Fibroblast of gingiva (primary cell): ENCODE measurements around the gene ANKRA2.
"Not testable (repeated sequence)": the region's sequence is repeated elsewhere in the genome, so short reads cannot be mapped to it uniquely, and the experiment has no call there.

Source experiments
- DNase-seq: peaks from one replicate; pipeline ENCODE4 v3.0.0-alpha.2; 2011; ENCODE audit warnings: low read depth

The ANKRA2 gene

GRCh38 chr5:73550016-73550415, 15.4 kb downstream of the ANKRA2 start:
- no peak for DNase-seq

- DNase-seq, result no peak
These were observed 20.0 kb downstream of the ANKRA2 start for GRCh38 chr5:73545403-73545779.

- no peak for DNase-seq
These were observed 20.7 kb downstream of the ANKRA2 start for GRCh38 chr5:73544429-73545402.

GRCh38 chr5:73542020-73542419, 23.4 kb downstream of the ANKRA2 start:
- DNase-seq, result no peak

GRCh38 chr5:73540192-73540591, 25.2 kb downstream of the ANKRA2 start:
- no peak for DNase-seq

GRCh38 chr5:73539730-73540129, 25.7 kb downstream of the ANKRA2 start:
- no peak for DNase-seq

GRCh38 chr5:73534971-73535370, 30.5 kb downstream of the ANKRA2 start:
- DNase-seq, result no peak

- no peak for DNase-seq
These were observed 31.3 kb downstream of the ANKRA2 start for GRCh38 chr5:73534011-73534644.

GRCh38 chr5:73532195-73532594, 33.2 kb downstream of the ANKRA2 start:
- DNase-seq, result no peak

- DNase-seq, result no peak
These were observed 34.1 kb downstream of the ANKRA2 start for GRCh38 chr5:73531356-73531755.

- no peak for DNase-seq
These were observed 36.4 kb downstream of the ANKRA2 start for GRCh38 chr5:73529081-73529480.

GRCh38 chr5:73528248-73528647, 37.2 kb downstream of the ANKRA2 start:
- no peak for DNase-seq

- no peak for DNase-seq
These were observed 39.7 kb downstream of the ANKRA2 start for GRCh38 chr5:73525606-73526203.

GRCh38 chr5:73523861-73524260, 41.6 kb downstream of the ANKRA2 start:
- no peak for DNase-seq

GRCh38 chr5:73522989-73523388, 42.5 kb downstream of the ANKRA2 start:
- no peak for DNase-seq

GRCh38 chr5:73519531-73520283, 45.7 kb downstream of the ANKRA2 start:
- peak; percentile 65 for DNase-seq

- peak; percentile 24 for DNase-seq
These were observed 50.2 kb downstream of the ANKRA2 start for GRCh38 chr5:73515232-73515631.

GRCh38 chr5:73514418-73514817, 51.0 kb downstream of the ANKRA2 start:
- no peak for DNase-seq

GRCh38 chr5:73513996-73514395, 51.4 kb downstream of the ANKRA2 start:
- DNase-seq, result no peak

GRCh38 chr5:73508521-73508920, 56.9 kb downstream of the ANKRA2 start:
- DNase-seq, result not testable (repeated sequence)

- DNase-seq, result no peak
These were observed 58.4 kb downstream of the ANKRA2 start for GRCh38 chr5:73507062-73507461.

GRCh38 chr5:73506459-73506955, 58.9 kb downstream of the ANKRA2 start:
- no peak for DNase-seq
